ENCODE results near the gene CALN1.

- no peak for TF ChIP-seq CTCF (IDR thresholded peaks at IDR 0.05; ENCODE audit: low read depth, low read length)
- TF ChIP-seq EZH2phosphoT487 (IDR thresholded peaks at IDR 0.05; ENCODE audit: low read depth): no peak
Measured at GRCh38 chr7:72313906-72314305, 98.2 kb downstream of the CALN1 start.
